HepG2 (cell line): ENCODE data around the gene SLC16A7. TPM values are rescaled to one million over a fixed set of nuclear protein-coding genes. Genes with fewer than 3 reads are reported as not detected.

Experiments
- ATAC-seq: fragments of 200-7000 bp; cut with Tn5 transposase; 3 replicates; pipeline ENCODE4 v1.9.1; 2020; ENCODE audit warnings: mild to moderate bottlenecking, moderate library complexity
- BruUV-seq: library from RNA; stranded (reverse); fragments of 400-500 nt; replicated peaks from 2 replicates; lab custom pipeline; 2021; lab: Mats Ljungman, UMichigan
- CTCF ChIA-PET: fragments of 300-600 bp; formaldehyde crosslinking; extraction: SDS; loops from one replicate; lab custom pipeline; 2021; ENCODE audit warnings: low total read pairs, inconsistent platforms, low intra/inter-chr PET ratio; lab: Yijun Ruan, JAX
- POLR2A ChIA-PET: fragments of 350-600 bp; sonication (Branson Sonifier 250); formaldehyde crosslinking; loops from one replicate; lab custom pipeline; 2020; ENCODE audit warnings: antibody characterized with exemption, inconsistent platforms; lab: Yijun Ruan, JAX
- DNase-seq: peaks from one replicate; pipeline ENCODE4 v3.0.0-alpha.2; 2015; ENCODE audit warnings: low spot score
- FAIRE-seq: peaks from 3 replicates; lab custom pipeline; 2011; peaks lifted over from hg19 to GRCh38; lab: Jason Lieb, UNC
- H2AFZ ChIP-seq: one replicate; pipeline ENCODE4 v1.6.1; 2011; ENCODE audit warnings: low read length, inconsistent platforms
- H3K27ac ChIP-seq: fragments of 300-600 bp; 3 replicates; pipeline ENCODE4 v1.8.0; 2011; ENCODE audit warnings: mixed run types, mild to moderate bottlenecking, mixed read lengths, low read length, inconsistent platforms; ENCODE audit not compliant: insufficient read depth; ENCODE audit errors: extremely low read length
- H3K27me3 ChIP-seq, 2 experiments: fragments of 200-600 bp in 1 of 2; 2 replicates in 1 of 2; 3 replicates in 1 of 2; pipeline versions ENCODE4 v1.6.0 to v1.8.0; 2011; ENCODE audit warnings: low read length in 2 of 2, mild to moderate bottlenecking in 2 of 2, moderate library complexity in 2 of 2, inconsistent platforms in 1 of 2; ENCODE audit not compliant: insufficient read depth in 2 of 2, control insufficient read depth in 1 of 2
- H3K36me3 ChIP-seq, 2 experiments: fragments of 200-600 bp in 1 of 2; replicated peaks in 1 of 2; 2 replicates in 1 of 2; 3 replicates in 1 of 2; pipeline versions ENCODE4 v1.5.1 to v1.8.0; 2011; ENCODE audit warnings: low read length in 2 of 2, inconsistent platforms in 1 of 2; ENCODE audit not compliant: insufficient read depth in 2 of 2, control insufficient read depth in 1 of 2
- H3K4me1 ChIP-seq: 2 replicates; pipeline ENCODE4 v1.5.1; 2012; ENCODE audit warnings: low read length, inconsistent platforms; ENCODE audit not compliant: insufficient read depth
- H3K4me2 ChIP-seq: 2 replicates; pipeline ENCODE4 v1.6.0; 2011; ENCODE audit warnings: low read depth, low read length, inconsistent platforms
- H3K4me3 ChIP-seq, 3 experiments: fragments of 200-600 bp in 1 of 3; sonication (generic), shearing (Covaris generic) in 1 of 3; replicated peaks in 1 of 3; 2 replicates each; pipeline ENCODE4 v1.5.1; 2011 to 2016; ENCODE audit warnings: low read length in 3 of 3, inconsistent platforms in 2 of 3, low read depth in 2 of 3, mild to moderate bottlenecking in 2 of 3, control low read depth in 1 of 3, mixed read lengths in 1 of 3; ENCODE audit not compliant: insufficient read depth in 1 of 3
- H3K79me2 ChIP-seq: one replicate; pipeline ENCODE4 v1.6.1; 2011; ENCODE audit warnings: low read length, inconsistent platforms; ENCODE audit not compliant: insufficient read depth
- H3K9ac ChIP-seq: 2 replicates; pipeline ENCODE4 v1.6.0; 2011; ENCODE audit warnings: mild to moderate bottlenecking, low read depth, low read length, inconsistent platforms; ENCODE audit not compliant: insufficient read depth
- H3K9me3 ChIP-seq: 2 replicates; pipeline ENCODE4 v1.5.1; 2012; ENCODE audit warnings: mild to moderate bottlenecking, low read length
- H4K20me1 ChIP-seq: 2 replicates; pipeline ENCODE4 v1.6.0; 2011; ENCODE audit warnings: inconsistent platforms, mild to moderate bottlenecking, low read length, moderate library complexity; ENCODE audit not compliant: insufficient read depth
- DNMT3B ChIP-seq: conservative IDR thresholded peaks from 2 replicates; pipeline ENCODE4 v1.6.1; 2016; ENCODE audit warnings: missing biosample characterization, control low read depth
- FLYWCH1 ChIP-seq: sonication (generic); formaldehyde crosslinking; IDR thresholded peaks from 2 replicates; pipeline ENCODE4 v1.8.1; 2023; ENCODE audit warnings: mild to moderate bottlenecking, missing genetic modification reagents
- KLF11 ChIP-seq: IDR thresholded peaks from 2 replicates; pipeline ENCODE4 v1.6.1; 2016; ENCODE audit warnings: missing compliant biosample characterization
- PAX8 ChIP-seq: sonication (generic); formaldehyde crosslinking; IDR thresholded peaks from 2 replicates; pipeline ENCODE4 v1.8.0; 2022; ENCODE audit warnings: mild to moderate bottlenecking, missing genetic modification reagents, borderline replicate concordance
- PLRG1 ChIP-seq: fragments of 450-650 bp; conservative IDR thresholded peaks from 2 replicates; pipeline ENCODE4 v1.6.1; 2016
- TBL1XR1 ChIP-seq: fragments of 150-350 bp; IDR thresholded peaks from 2 replicates; pipeline ENCODE4 v1.6.1; 2014; ENCODE audit warnings: borderline replicate concordance, low read length; ENCODE audit not compliant: partially characterized antibody
- TCF7L2 ChIP-seq: IDR thresholded peaks from 2 replicates; pipeline ENCODE4 v1.6.1; 2011; ENCODE audit warnings: mild to moderate bottlenecking, low read depth, low read length, moderate library complexity
- TEAD3 ChIP-seq: optimal IDR thresholded peaks from 2 replicates; pipeline ENCODE3; 2016; ENCODE audit warnings: borderline replicate concordance
- TOPORS ChIP-seq: sonication (generic); formaldehyde crosslinking; IDR thresholded peaks from 2 replicates; pipeline ENCODE4 v1.8.0; 2023; ENCODE audit warnings: mild to moderate bottlenecking, missing genetic modification reagents
- ZNF264 ChIP-seq: sonication (generic); formaldehyde crosslinking; IDR thresholded peaks from 2 replicates; pipeline ENCODE4 v1.4.0; 2020; ENCODE audit warnings: missing genetic modification reagents
- ZNF317 ChIP-seq: sonication (generic); formaldehyde crosslinking; IDR thresholded peaks from 2 replicates; pipeline ENCODE4 v1.5.0; 2020; ENCODE audit warnings: mild to moderate bottlenecking, missing genetic modification reagents
- ZNF543 ChIP-seq: sonication (generic); formaldehyde crosslinking; IDR thresholded peaks from 2 replicates; pipeline ENCODE4 v1.4.0; 2020; ENCODE audit warnings: mild to moderate bottlenecking, missing genetic modification reagents
- ZNF569 ChIP-seq: sonication (generic); formaldehyde crosslinking; IDR thresholded peaks from 2 replicates; pipeline ENCODE4 v1.5.0; 2020; ENCODE audit warnings: mild to moderate bottlenecking, missing genetic modification reagents, moderate library complexity, borderline replicate concordance
- WGBS: methylation state at CpG from one replicate; pipeline ENCODE4 v1.1.6; 2017; ENCODE audit warnings: low lambda C conversion rate; 5-methylcytosine and 5-hydroxymethylcytosine counted together
- in situ Hi-C: cut with HindIII; loops from 2 replicates; pipeline ENCODE4 v1.10.0; 2017; ENCODE audit warnings: low pct_unique_long_range_greater_than_20kb; ENCODE audit not compliant: extremely low pct_ligation_motif_present
- intact Hi-C: fragments of 100-400 bp; cut with micrococcal nuclease; formaldehyde crosslinking; loops from one replicate; pipeline ENCODE4 v1.10.0; 2022; ENCODE audit not compliant: unreplicated experiment
- polyA plus RNA-seq, 8 experiments: library from polyadenylated mRNA; depleted of rRNA in 3 of 8; stranded (reverse) in 7 of 8; unstranded in 1 of 8; fragments of >200 nt; fragmentation: Illumina TruSeq in 4 of 8; extraction: Trizol in 4 of 8; gene quantifications; 2 replicates each; pipeline versions ENCODE4 v1.2.1 to v1.2.3, GENCODE V29; 2011 to 2016; ENCODE audit warnings: low read depth in 4 of 8, missing spikeins in 1 of 8, mixed read lengths in 1 of 8; ENCODE audit not compliant: insufficient read depth in 1 of 8
- total RNA-seq, 5 experiments: library from RNA; depleted of rRNA; stranded (reverse); fragments of >200 nt; fragmentation: Illumina TruSeq; extraction: Trizol; gene quantifications; 2 replicates each; pipeline ENCODE4 v1.2.3, GENCODE V29; 2016; ENCODE audit warnings: low read depth in 1 of 5
- TF ChIP-seq, protein P1 (sequence below): sonication (generic); formaldehyde crosslinking; IDR thresholded peaks from 2 replicates; pipeline ENCODE4 v1.8.1; 2023; ENCODE audit warnings: missing genetic modification reagents, inconsistent platforms, borderline replicate concordance
- TF ChIP-seq, protein P2 (sequence below): IDR thresholded peaks from 2 replicates; pipeline ENCODE4 v1.6.1; 2016; ENCODE audit warnings: missing biosample characterization, missing genetic modification reagents, low read depth
- TF ChIP-seq, protein P3 (sequence below): sonication (generic); formaldehyde crosslinking; IDR thresholded peaks from 2 replicates; pipeline ENCODE4 v1.4.0; 2020; ENCODE audit warnings: mild to moderate bottlenecking, missing genetic modification reagents

Gene SLC16A7
- total and polyA plus RNA-seq, 2 of the 13 experiments (the other 11 are each of a cell fraction or from before 2014, with no cell fraction given): 1.3 to 1.6 TPM

DNA sequence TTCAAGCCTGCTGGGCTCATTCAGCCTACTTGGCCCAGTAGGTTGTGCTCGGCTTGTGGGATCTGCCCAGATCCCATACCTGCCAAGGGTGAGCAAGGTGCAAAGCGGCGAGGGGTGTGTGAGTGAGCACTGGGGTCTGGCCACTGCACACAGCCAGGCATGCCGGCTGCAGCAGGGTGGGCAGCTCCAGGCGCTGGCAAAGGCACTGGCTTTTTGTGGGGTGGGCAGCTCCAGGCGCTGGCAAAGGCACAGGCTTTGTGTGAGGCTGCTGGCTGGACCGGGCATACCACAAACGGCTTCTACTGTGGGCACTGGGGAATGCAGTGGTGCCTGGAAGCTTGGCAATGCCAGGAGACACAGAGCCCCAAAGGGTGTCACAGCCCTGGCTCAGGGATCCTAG lies 137.4 kb downstream of the SLC16A7 start (continued):
- no peak for TF ChIP-seq TBL1XR1
- TF ChIP-seq ZNF317 (CRISPR knock-in tag): no peak
- TF ChIP-seq, protein P1, sequence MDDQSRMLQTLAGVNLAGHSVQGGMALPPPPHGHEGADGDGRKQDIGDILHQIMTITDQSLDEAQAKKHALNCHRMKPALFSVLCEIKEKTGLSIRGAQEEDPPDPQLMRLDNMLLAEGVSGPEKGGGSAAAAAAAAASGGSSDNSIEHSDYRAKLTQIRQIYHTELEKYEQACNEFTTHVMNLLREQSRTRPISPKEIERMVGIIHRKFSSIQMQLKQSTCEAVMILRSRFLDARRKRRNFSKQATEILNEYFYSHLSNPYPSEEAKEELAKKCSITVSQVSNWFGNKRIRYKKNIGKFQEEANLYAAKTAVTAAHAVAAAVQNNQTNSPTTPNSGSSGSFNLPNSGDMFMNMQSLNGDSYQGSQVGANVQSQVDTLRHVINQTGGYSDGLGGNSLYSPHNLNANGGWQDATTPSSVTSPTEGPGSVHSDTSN (CRISPR knock-in tag): no peak

DNA sequence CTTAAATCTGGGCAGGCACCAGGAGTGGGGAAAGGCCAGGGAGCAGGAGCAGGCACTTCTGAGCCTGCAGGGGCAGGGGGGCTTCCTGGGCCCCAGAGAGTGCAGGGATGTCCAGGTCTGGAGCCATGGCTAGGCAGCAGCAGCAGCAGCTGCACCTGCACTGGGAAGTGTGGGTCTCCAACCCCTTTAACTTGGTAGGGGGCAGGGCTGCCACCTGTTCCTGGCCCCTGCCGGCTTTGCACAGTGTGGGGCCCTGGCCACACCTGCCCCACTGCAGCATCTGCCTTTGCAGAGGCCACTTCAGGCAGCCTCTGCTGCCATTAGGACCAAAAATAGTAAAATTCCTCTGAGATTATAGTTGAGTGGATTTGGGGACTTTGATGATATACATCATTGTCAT lies 138.5 kb downstream of the SLC16A7 start:
- H4K20me1 ChIP-seq: no peaks in the 10 kb centered on the region
- DNase-seq: no peak
- H3K4me1 ChIP-seq: no peaks in the 10 kb centered on the region
- BruUV-seq: no TSS peak
- no CpG with 5 or more reads among the region's 1 CpG for WGBS
- CTCF ChIA-PET: no interaction called here
- H3K36me3 ChIP-seq: no peaks in the 10 kb centered on the region
- H3K4me3 ChIP-seq: no peak overlapping the region
- no peak overlapping the region for H2AFZ ChIP-seq
- in situ Hi-C loops (no loop called here), intact Hi-C loops (no loop called here)
- TF ChIP-seq DNMT3B (CRISPR knock-in tag): no peak
- TF ChIP-seq PLRG1: no peak
- no peak for TF ChIP-seq TCF7L2
- TF ChIP-seq TEAD3 (CRISPR knock-in tag): no peak
- no peak for ATAC-seq
- no peaks in the 10 kb centered on the region for H3K27me3 ChIP-seq
- H3K4me2 ChIP-seq: no peak overlapping the region
- no peaks in the 10 kb centered on the region for H3K9me3 ChIP-seq
- FAIRE-seq: no peak
- H3K27ac ChIP-seq: no peak overlapping the region
- POLR2A ChIA-PET: no interaction called here
- H3K9ac ChIP-seq: no peak overlapping the region
- no peaks in the 10 kb centered on the region for H3K79me2 ChIP-seq

DNA sequence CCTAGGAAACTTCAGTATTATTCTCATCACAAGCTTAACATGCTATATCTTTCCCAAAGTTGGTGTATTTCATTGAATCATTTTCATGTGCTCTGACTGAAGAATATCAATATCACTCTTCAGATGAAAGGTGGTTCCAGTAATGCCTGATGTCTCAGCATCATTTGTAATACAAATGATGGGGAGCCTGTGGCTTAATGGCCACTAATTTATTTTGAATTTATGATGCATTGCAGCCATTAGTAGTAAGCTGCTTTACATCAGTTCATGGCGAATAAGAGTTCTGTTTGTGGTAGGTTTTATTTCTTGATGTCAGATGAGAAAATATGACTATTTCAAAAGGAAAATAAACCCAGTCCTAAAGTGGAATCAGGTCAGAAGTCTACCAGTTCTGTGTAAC lies 139.4 kb downstream of the SLC16A7 start:
- Histone ChIP-seq H2AFZ (no peak overlapping the region), H3K27me3 (no peaks in the 10 kb centered on the region), H3K27ac (no peak overlapping the region), H3K9me3 (no peaks in the 10 kb centered on the region), H3K9ac (no peak overlapping the region), H4K20me1 (no peaks in the 10 kb centered on the region), H3K4me3 (no peak overlapping the region), H3K36me3 (no peaks in the 10 kb centered on the region), H3K79me2 (no peaks in the 10 kb centered on the region), H3K4me2 (no peak overlapping the region), H3K4me1 (no peaks in the 10 kb centered on the region)
- no peak for ATAC-seq
- DNase-seq: no peak
- intact Hi-C loops (no loop called here), in situ Hi-C loops (no loop called here)
- POLR2A ChIA-PET: no interaction called here
- BruUV-seq: no TSS peak
- CTCF ChIA-PET: no interaction called here
- FAIRE-seq: no peak
- WGBS: 37% methylated on average over 1 of the region's 1 CpG
- TF ChIP-seq ZNF264 (CRISPR knock-in tag) (no peak), ZNF569 (no peak), ZNF543 (CRISPR knock-in tag) (no peak), PAX8 (CRISPR knock-in tag) (no peak), FLYWCH1 (CRISPR knock-in tag) (no peak), TOPORS (CRISPR knock-in tag) (no peak), KLF11 (CRISPR knock-in tag) (no peak)
- TF ChIP-seq, protein P2, sequence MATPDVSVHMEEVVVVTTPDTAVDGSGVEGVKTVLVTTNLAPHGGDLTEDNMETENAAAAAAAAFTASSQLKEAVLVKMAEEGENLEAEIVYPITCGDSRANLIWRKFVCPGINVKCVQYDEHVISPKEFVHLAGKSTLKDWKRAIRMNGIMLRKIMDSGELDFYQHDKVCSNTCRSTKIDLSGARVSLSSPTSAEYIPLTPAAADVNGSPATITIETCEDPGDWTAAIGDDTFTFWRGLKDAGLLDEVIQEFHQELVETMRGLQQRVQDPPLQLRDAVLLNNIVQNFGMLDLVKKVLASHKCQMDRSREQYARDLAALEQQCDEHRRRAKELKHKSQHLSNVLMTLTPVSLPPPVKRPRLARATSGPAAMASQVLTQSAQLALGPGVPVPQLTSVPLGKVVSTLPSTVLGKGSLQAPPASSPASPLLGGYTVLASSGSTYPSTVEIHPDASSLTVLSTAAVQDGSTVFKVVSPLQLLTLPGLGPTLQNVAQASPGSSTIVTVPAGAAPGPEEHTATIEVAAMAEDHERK (CRISPR knock-in tag): no peak
- TF ChIP-seq, protein P3, sequence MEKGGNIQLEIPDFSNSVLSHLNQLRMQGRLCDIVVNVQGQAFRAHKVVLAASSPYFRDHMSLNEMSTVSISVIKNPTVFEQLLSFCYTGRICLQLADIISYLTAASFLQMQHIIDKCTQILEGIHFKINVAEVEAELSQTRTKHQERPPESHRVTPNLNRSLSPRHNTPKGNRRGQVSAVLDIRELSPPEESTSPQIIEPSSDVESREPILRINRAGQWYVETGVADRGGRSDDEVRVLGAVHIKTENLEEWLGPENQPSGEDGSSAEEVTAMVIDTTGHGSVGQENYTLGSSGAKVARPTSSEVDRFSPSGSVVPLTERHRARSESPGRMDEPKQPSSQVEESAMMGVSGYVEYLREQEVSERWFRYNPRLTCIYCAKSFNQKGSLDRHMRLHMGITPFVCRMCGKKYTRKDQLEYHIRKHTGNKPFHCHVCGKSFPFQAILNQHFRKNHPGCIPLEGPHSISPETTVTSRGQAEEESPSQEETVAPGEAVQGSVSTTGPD (CRISPR knock-in tag): no peak
